A549 (cell line): ENCODE measurements around the gene ZYG11B.

ENCODE experiments used
- CTCF ChIP-seq: fragments of >200 bp; sonication (Bioruptor Twin); formaldehyde crosslinking; IDR thresholded peaks from 3 replicates; pipeline ENCODE4 v1.5.1; 2016
- EP300 ChIP-seq, 2 experiments: fragments of >200 bp; sonication (Bioruptor Twin); formaldehyde crosslinking; IDR thresholded peaks; 2 replicates in 1 of 2; 3 replicates in 1 of 2; pipeline ENCODE4 v1.6.1; 2016 to 2017
- POLR2A ChIP-seq: IDR thresholded peaks from 2 replicates; pipeline ENCODE4 v1.6.1; 2012; ENCODE audit warnings: mild to moderate bottlenecking, low read length
- POLR2AphosphoS2 ChIP-seq: conservative IDR thresholded peaks from 2 replicates; pipeline ENCODE4 v1.6.1; 2012; ENCODE audit warnings: low read length, improper control_type of control experiment, inconsistent platforms
- RAD21 ChIP-seq, 2 experiments: fragments of >200 bp in 1 of 2; sonication (Bioruptor Twin) in 1 of 2; formaldehyde crosslinking in 1 of 2; IDR thresholded peaks in 1 of 2; conservative IDR thresholded peaks in 1 of 2; 2 replicates in 1 of 2; 3 replicates in 1 of 2; pipeline ENCODE4 v1.6.1; 2012 to 2018; ENCODE audit warnings: inconsistent platforms in 1 of 2
- ZSCAN20 ChIP-seq: fragments of 250-450 bp; sonication (Bioruptor Pico); IDR thresholded peaks from 2 replicates; pipeline ENCODE4 v1.8.0; 2022; ENCODE audit warnings: mild to moderate bottlenecking, moderate library complexity

- TF ChIP-seq CTCF = no peak
- TF ChIP-seq RAD21 (conservative IDR thresholded peaks at IDR 0.05 in 1 of 2, IDR thresholded peaks at IDR 0.05 in 1 of 2) = no peak
- no peak for TF ChIP-seq POLR2AphosphoS2
- no peak for TF ChIP-seq ZSCAN20
- no peak for TF ChIP-seq EP300 (IDR thresholded peaks at IDR 0.05)
- TF ChIP-seq POLR2A = no peak
Observed at GRCh38 chr1:52733368-52733767, 7.1 kb downstream of the ZYG11B start.
